Hair follicle dermal papilla cell (primary cell): ENCODE data around the gene TMC4. TPM values are rescaled to one million over a fixed set of nuclear protein-coding genes. Genes with fewer than 3 reads are reported as not detected.

Source experiments
- total RNA-seq: library from RNA; depleted of rRNA; stranded (reverse); fragments of >200 nt; gene quantifications from 2 replicates; pipeline ENCODE4 v1.2.3, GENCODE V29; 2012

The TMC4 gene
- 0.36 and 1.5 TPM in 2 replicates for total RNA-seq

GRCh38 chr19:54172471-54173358, at the start of gene TMC4:
Gene TMC4 (minus strand): TSS chr19:54173160. CDS start chr19:54173117, 43 bp downstream.

GRCh38 chr19:54191011-54191810, 18.3 kb upstream of the TMC4 start, which contains the start of gene TSEN34:
Gene TSEN34 (plus strand): TSS chr19:54191308. CDS start chr19:54191365, 57 bp downstream.

DNA sequence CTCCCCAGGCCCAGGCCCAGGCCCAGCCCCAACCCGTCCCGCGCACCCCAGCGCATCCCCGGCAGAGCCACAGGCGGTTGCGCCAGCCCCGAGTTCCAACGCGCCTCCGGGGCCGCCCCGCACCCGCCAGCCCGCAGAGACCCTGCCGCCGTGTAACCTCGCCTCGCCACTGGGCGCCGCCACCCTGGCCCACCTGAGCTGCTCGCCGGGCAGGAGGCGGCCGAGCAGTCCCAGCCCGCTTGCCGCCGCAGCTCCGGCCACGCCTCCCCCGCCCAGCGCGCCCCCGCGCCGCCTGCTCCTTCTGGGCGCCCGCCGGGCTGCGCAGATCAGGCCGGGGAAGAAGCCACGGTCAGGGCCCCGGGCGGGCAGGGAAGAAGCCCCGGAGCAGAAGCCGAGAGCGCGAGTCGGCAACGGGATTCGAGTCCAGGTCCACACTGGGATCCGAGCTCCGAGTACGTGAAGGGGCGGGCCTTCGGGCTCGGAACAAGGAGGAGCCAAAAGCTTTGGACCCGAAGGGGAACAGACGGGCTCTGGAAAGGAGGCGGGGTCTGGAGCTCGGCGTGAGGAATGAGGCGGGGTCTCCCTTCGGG, 16.3 kb upstream of the TMC4 start, which contains the start of gene MBOAT7:
Gene MBOAT7 (minus strand): TSS at position 436 of the 590 bp plus-strand sequence. CDS start 1,072 bp downstream, outside the sequence.

DNA sequence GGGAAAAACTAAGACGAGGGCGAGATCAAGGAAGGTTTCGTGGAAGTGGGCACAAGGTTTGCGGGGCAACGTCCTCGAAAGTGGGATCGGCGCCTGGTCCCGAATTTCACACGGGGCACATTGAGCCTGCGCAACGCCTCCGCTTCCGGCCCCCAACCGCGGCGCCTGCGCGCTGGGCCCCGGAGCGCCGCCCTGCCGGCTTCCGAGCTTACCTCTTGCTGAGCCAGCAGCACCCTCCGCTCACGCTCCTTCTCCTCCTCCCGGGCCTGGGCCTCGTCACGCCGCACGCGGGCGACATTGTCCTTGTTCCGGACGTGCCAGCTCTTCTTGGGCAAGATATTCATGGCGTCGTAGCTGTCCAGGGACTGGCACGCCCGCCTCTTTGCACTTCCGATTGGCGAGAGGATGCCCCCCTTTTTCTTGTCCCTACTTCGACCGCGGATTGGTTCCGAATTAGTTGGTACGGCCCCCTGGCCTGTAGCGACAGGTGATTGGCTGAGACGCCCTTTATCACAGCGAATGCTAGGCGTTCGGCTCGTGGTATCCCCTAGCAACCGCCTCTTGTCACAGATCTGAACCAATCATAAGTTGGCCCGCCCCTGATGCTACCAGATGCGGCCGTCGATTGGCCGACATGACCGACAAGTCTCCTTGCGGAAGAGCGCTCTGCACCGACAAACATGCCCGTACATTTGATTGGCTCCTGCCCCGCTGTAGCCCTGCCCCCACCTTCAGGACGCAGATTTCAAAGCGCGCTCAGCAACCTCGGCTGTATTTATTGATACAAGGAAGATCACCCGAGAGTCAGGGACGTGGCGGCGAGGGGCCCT, 13.4 kb downstream of the TMC4 start, which contains the start of gene LENG1:
Gene LENG1 (minus strand): TSS at position 370 of the 830 bp plus-strand sequence. CDS start 26 bp downstream, at position 344.

GRCh38 chr19:54137699-54138488, 35.1 kb downstream of the TMC4 start, which contains the start of gene CNOT3:
Gene CNOT3 (plus strand): TSS chr19:54137762. CDS start chr19:54142979, 5,217 bp downstream.

GRCh38 chr19:54115109-54116063, 57.6 kb downstream of the TMC4 start, which contains the start of the genes PRPF31 and TFPT:
Gene PRPF31 (plus strand): TSS chr19:54115754. CDS start chr19:54118279, 2,525 bp downstream.
Gene TFPT (minus strand): TSS chr19:54115657. CDS start chr19:54115269, 388 bp downstream.

Other genes with a start within 250 kb of the TMC4 start
- gene CACNG8, start 210.2 kb downstream of the TMC4 start, total RNA-seq: not detected in 2 replicates
- gene CACNG6, start 181.5 kb downstream of the TMC4 start, total RNA-seq: not detected in 2 replicates
- not detected in 2 replicates for gene VSTM1, start 109.3 kb downstream of the TMC4 start, total RNA-seq
- not detected in 2 replicates for gene TARM1, start 91.8 kb downstream of the TMC4 start, total RNA-seq
- gene OSCAR, start 72.4 kb downstream of the TMC4 start, total RNA-seq: 0.16 and 0.36 TPM in 2 replicates
- 5.7 and 6.2 TPM in 2 replicates for gene NDUFA3, start 70.3 kb downstream of the TMC4 start, total RNA-seq
- 7.7 and 9.7 TPM in 2 replicates for gene TFPT, start 57.5 kb downstream of the TMC4 start, total RNA-seq
- 41.4 and 44.5 TPM in 2 replicates for gene PRPF31, start 57.4 kb downstream of the TMC4 start, total RNA-seq
- 15.1 and 16.5 TPM in 2 replicates for gene CNOT3, start 35.4 kb downstream of the TMC4 start, total RNA-seq
- 3.2 and 3.5 TPM in 2 replicates for gene LENG1, start 13.4 kb downstream of the TMC4 start, total RNA-seq
- gene MBOAT7, start 16.4 kb upstream of the TMC4 start, total RNA-seq: 19.1 and 32.5 TPM in 2 replicates
- gene TSEN34, start 18.1 kb upstream of the TMC4 start, total RNA-seq: 56.0 and 64.7 TPM in 2 replicates
- gene RPS9, start 27.7 kb upstream of the TMC4 start, total RNA-seq: 1,123 and 1,387 TPM in 2 replicates
- gene LILRB3, start 49.8 kb upstream of the TMC4 start, total RNA-seq: not detected in 2 replicates
- gene LILRA6, start 69.6 kb upstream of the TMC4 start, total RNA-seq: not detected in 2 replicates
- gene LILRB5, start 84.1 kb upstream of the TMC4 start, total RNA-seq: not detected in 2 replicates
- not detected in 2 replicates for gene LILRB2, start 108.0 kb upstream of the TMC4 start, total RNA-seq
- gene LILRA5, start 140.0 kb upstream of the TMC4 start, total RNA-seq: not detected in 2 replicates
- gene LILRA4, start 166.0 kb upstream of the TMC4 start, total RNA-seq: not detected in 2 replicates
- gene LAIR1, start 191.8 kb upstream of the TMC4 start, total RNA-seq: 0.16 TPM in 1 of 2 replicates, not detected in the other
- not detected in 2 replicates for gene TTYH1, start 242.3 kb upstream of the TMC4 start, total RNA-seq